Astrocyte (in vitro differentiated cells and primary cell): ENCODE data around the gene GNAI3. TPM values are rescaled to one million over a fixed set of nuclear protein-coding genes. Genes with fewer than 3 reads are reported as not detected.

Source experiments
- DNase-seq: peaks from one replicate; pipeline ENCODE4 v3.0.0-alpha.2; 2010; ENCODE audit warnings: low read depth
- FAIRE-seq: peaks from 2 replicates; lab custom pipeline; 2011; peaks lifted over from hg19 to GRCh38; lab: Jason Lieb, UNC
- H2AFZ ChIP-seq: 2 replicates; pipeline ENCODE4 v1.6.0; 2012; ENCODE audit warnings: low read depth, low read length, inconsistent platforms
- H3K27ac ChIP-seq: 2 replicates; pipeline ENCODE4 v1.5.1; 2011; ENCODE audit warnings: low read depth, low read length, inconsistent platforms
- H3K27me3 ChIP-seq: 2 replicates; pipeline ENCODE4 v1.6.0; 2011; ENCODE audit warnings: low read length, inconsistent platforms; ENCODE audit not compliant: insufficient read depth
- H3K36me3 ChIP-seq: 2 replicates; pipeline ENCODE4 v1.5.1; 2011; ENCODE audit warnings: low read length, inconsistent platforms; ENCODE audit not compliant: insufficient read depth
- H3K4me1 ChIP-seq: 2 replicates; pipeline ENCODE4 v1.5.1; 2011; ENCODE audit warnings: low read length, inconsistent platforms; ENCODE audit not compliant: insufficient read depth
- H3K4me2 ChIP-seq: 2 replicates; pipeline ENCODE4 v1.6.0; 2012; ENCODE audit warnings: low read length, inconsistent platforms
- H3K4me3 ChIP-seq: 2 replicates; pipeline ENCODE4 v1.5.1; 2011; ENCODE audit warnings: low read depth, mild to moderate bottlenecking, low read length, inconsistent platforms; ENCODE audit not compliant: insufficient read depth
- H3K79me2 ChIP-seq: 2 replicates; pipeline ENCODE4 v1.6.0; 2012; ENCODE audit warnings: mild to moderate bottlenecking, low read length, inconsistent platforms; ENCODE audit not compliant: insufficient read depth
- H3K9ac ChIP-seq: 2 replicates; pipeline ENCODE4 v1.6.0; 2012; ENCODE audit warnings: mild to moderate bottlenecking, low read length, inconsistent platforms
- H3K9me3 ChIP-seq: 2 replicates; pipeline ENCODE4 v1.5.1; 2012; ENCODE audit warnings: low read depth, mild to moderate bottlenecking, low read length, inconsistent platforms; ENCODE audit not compliant: insufficient read depth
- H4K20me1 ChIP-seq: 2 replicates; pipeline ENCODE4 v1.6.0; 2012; ENCODE audit warnings: low read length, inconsistent platforms; ENCODE audit not compliant: insufficient read depth
- H3K27ac Mint-ChIP-seq: one replicate; pipeline ENCODE4 v1.8.0; 2021; ENCODE audit warnings: mild to moderate bottlenecking, mixed read lengths; ENCODE audit not compliant: unreplicated experiment
- H3K27me3 Mint-ChIP-seq: one replicate; pipeline ENCODE4 v1.8.0; 2021; ENCODE audit warnings: low read depth, mixed read lengths; ENCODE audit not compliant: unreplicated experiment
- H3K36me3 Mint-ChIP-seq: one replicate; pipeline ENCODE4 v1.8.0; 2021; ENCODE audit warnings: low read depth, mixed read lengths; ENCODE audit not compliant: unreplicated experiment
- H3K4me1 Mint-ChIP-seq: one replicate; pipeline ENCODE4 v1.8.0; 2021; ENCODE audit warnings: low read depth, mixed read lengths; ENCODE audit not compliant: unreplicated experiment
- H3K4me3 Mint-ChIP-seq: one replicate; pipeline ENCODE4 v1.8.0; 2021; ENCODE audit warnings: mild to moderate bottlenecking, moderate library complexity, mixed read lengths; ENCODE audit not compliant: unreplicated experiment
- H3K9me3 Mint-ChIP-seq: one replicate; pipeline ENCODE4 v1.8.0; 2021; ENCODE audit warnings: mild to moderate bottlenecking, mixed read lengths; ENCODE audit not compliant: unreplicated experiment
- EZH2 ChIP-seq: IDR thresholded peaks from 2 replicates; pipeline ENCODE4 v1.6.1; 2012; ENCODE audit warnings: mild to moderate bottlenecking, low read length, inconsistent platforms; ENCODE audit not compliant: insufficient read depth
- total RNA-seq: library from RNA; stranded (reverse); gene quantifications from 2 replicates; pipeline ENCODE4 v1.2.1, GENCODE V29; 2021
- TF ChIP-seq, protein P1 (sequence below): IDR thresholded peaks from 2 replicates; pipeline ENCODE4 v1.5.1; 2011; ENCODE audit warnings: low read depth, mild to moderate bottlenecking, inconsistent platforms, low read length, moderate library complexity; ENCODE audit not compliant: insufficient read depth

Gene GNAI3
- total RNA-seq, 1 donor from 2014 or later = 16.1 TPM

DNA sequence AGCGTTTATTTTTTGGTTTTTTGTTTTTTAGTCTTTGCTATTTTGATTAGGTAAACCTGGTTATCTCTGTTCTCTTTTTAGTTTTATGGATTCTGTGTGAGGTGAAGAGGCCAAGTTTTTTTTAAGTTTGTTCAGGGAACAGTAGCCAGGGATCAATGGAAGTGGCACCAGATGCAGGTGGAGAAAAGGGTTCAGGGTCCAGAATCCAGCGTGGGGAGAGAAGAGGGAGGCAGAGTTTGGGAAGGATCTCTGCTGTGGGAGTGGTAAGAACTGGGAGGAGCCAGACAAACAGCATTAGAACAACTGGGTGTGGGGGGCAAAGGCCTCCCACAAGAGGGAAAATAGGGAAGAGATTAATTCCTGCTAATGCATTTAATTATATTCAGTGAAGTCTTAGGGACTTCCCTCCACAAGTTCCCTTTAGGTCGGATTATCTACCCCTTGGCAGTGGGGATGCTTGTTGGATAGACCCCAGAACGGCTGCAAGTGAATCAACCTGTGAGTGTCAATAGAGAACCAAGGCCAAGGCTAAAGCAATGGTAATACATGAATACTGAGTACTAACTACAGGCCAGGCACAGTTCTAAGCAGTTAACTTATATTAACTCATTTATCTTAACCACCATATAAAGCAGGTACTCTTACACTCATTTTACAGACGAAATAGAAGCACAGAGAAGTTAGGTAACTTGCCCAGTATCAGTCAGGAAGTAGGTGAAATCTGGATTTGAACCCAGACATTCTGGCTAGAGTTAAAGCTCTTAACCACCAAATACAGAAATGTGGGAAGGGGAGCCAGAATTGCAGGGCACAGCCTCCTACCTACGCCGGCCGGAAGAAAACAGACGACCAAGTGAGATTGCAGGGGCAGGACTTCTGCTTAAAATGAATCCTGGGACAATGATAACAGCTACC is 70.5 kb downstream of the GNAI3 start:
- H3K36me3 ChIP-seq = no peaks in the 10 kb centered on the region
- peak overlapping the region; percentile 79 for H3K4me3 ChIP-seq
- H3K36me3 Mint-ChIP-seq = peaks cover 4% of the 10 kb centered on the region
- TF ChIP-seq EZH2 = no peak
- TF ChIP-seq, protein P1, sequence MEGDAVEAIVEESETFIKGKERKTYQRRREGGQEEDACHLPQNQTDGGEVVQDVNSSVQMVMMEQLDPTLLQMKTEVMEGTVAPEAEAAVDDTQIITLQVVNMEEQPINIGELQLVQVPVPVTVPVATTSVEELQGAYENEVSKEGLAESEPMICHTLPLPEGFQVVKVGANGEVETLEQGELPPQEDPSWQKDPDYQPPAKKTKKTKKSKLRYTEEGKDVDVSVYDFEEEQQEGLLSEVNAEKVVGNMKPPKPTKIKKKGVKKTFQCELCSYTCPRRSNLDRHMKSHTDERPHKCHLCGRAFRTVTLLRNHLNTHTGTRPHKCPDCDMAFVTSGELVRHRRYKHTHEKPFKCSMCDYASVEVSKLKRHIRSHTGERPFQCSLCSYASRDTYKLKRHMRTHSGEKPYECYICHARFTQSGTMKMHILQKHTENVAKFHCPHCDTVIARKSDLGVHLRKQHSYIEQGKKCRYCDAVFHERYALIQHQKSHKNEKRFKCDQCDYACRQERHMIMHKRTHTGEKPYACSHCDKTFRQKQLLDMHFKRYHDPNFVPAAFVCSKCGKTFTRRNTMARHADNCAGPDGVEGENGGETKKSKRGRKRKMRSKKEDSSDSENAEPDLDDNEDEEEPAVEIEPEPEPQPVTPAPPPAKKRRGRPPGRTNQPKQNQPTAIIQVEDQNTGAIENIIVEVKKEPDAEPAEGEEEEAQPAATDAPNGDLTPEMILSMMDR = no peak
- H3K9ac ChIP-seq = peak overlapping the region; percentile 97
- peak overlapping the region; percentile 68 for H2AFZ ChIP-seq
- DNase-seq = no peak
- peaks cover 2% of the 10 kb centered on the region for H3K9me3 Mint-ChIP-seq
- peak overlapping the region; percentile 99 for H3K4me3 Mint-ChIP-seq
- H3K79me2 ChIP-seq = peaks cover 45% of the 10 kb centered on the region
- peaks cover 49% of the 10 kb centered on the region for H3K4me1 ChIP-seq
- peaks cover 49% of the 10 kb centered on the region for H3K4me1 Mint-ChIP-seq
- peak overlapping the region; percentile 94 for H3K27ac ChIP-seq
- no peak for FAIRE-seq
- no peaks in the 10 kb centered on the region for H3K27me3 ChIP-seq
- H3K9me3 ChIP-seq = no peaks in the 10 kb centered on the region
- H3K27me3 Mint-ChIP-seq = no peaks in the 10 kb centered on the region
- peak overlapping the region; percentile 93 for H3K4me2 ChIP-seq
- peak overlapping the region; percentile 97 for H3K27ac Mint-ChIP-seq
- H4K20me1 ChIP-seq = peaks cover 30% of the 10 kb centered on the region

DNA sequence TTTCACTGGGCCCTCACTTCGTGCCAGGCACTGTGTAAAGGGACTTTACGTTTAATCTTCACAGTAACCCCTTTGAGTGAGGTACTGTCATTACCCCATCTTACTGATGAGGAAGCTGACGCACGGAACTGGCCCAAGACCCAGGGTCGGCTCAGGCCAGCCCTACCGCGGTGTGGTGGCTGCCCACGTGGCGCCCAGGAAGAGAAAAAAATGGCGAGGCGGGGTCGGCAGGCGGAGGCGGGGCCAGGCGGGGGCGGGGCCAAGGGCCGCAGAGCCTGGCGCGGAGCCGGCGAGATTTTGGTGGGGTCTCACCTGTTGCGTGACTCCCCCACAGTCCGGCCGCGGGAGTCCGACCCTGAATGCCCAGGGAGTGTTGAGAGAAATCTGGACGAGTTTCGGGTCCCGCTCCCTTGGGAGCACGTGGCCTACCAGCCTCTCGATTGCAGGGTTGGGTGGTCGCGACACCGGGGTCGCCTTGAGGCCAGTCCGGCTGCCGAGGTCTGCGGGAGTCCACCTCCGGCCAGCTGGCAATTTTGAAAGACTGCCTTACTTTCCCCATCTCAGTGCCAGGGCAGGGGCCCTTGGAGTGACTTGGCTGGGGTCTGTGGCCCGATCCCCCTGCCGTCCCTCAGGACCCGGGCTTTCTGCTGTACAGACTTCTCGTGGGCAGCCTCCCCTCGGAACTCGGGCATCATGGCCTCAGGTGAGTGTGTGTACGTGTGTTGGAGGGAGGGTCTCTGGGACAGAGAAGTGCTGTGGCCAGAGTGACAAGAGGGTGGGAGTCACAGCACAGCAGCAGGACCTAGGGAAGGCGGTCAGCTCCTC is 71.4 kb downstream of the GNAI3 start, which contains the start of the genes AMPD2 and GNAT2:
TSS of gene AMPD2 (plus strand) at position 262 of the 825 bp plus-strand sequence. CDS start 1,339 bp downstream, outside the sequence.
TSS of gene GNAT2 (minus strand) at position 41 of the 825 bp plus-strand sequence. CDS start 6,746 bp downstream, outside the sequence.
- H3K4me1 ChIP-seq = peaks cover 47% of the 10 kb centered on the region
- no peaks in the 10 kb centered on the region for H3K36me3 ChIP-seq
- peaks cover 4% of the 10 kb centered on the region for H3K36me3 Mint-ChIP-seq
- no peaks in the 10 kb centered on the region for H3K27me3 ChIP-seq
- no peaks in the 10 kb centered on the region for H3K27me3 Mint-ChIP-seq
- no peaks in the 10 kb centered on the region for H3K9me3 ChIP-seq
- H3K27ac ChIP-seq = peak within 1 kb of the TSS; percentile 94
- peak within 1 kb of the TSS; percentile 97 for H3K27ac Mint-ChIP-seq
- H4K20me1 ChIP-seq = peaks cover 39% of the 10 kb centered on the region
- H3K4me3 ChIP-seq = peak within 1 kb of the TSS; percentile 79
- peak within 1 kb of the TSS; percentile 97 for H3K9ac ChIP-seq
- FAIRE-seq (no peak), DNase-seq (peak; percentile 82)
- H3K4me1 Mint-ChIP-seq = peaks cover 50% of the 10 kb centered on the region
- peaks cover 2% of the 10 kb centered on the region for H3K9me3 Mint-ChIP-seq
- H2AFZ ChIP-seq = peak within 1 kb of the TSS; percentile 68
- H3K4me2 ChIP-seq = peak within 1 kb of the TSS; percentile 93
- H3K4me3 Mint-ChIP-seq = peak within 1 kb of the TSS; percentile 99
- peaks cover 54% of the 10 kb centered on the region for H3K79me2 ChIP-seq
- no peak for TF ChIP-seq EZH2
- TF ChIP-seq, protein P1 = no peak
